G401 (cell line): ENCODE measurements around the gene DUSP10. TPM values are rescaled to one million over a fixed set of nuclear protein-coding genes. Genes with fewer than 3 reads are reported as not detected.

ENCODE experiments used
- DNase-seq: peaks from one replicate; pipeline ENCODE4 v3.0.0-alpha.2; 2015; ENCODE audit warnings: low spot score
- in situ Hi-C: cut with HindIII; loops from 2 replicates; pipeline ENCODE4 v1.10.0; 2016; ENCODE audit warnings: low sequenced_read_pairs, mixed read lengths
- total RNA-seq: library from RNA; depleted of rRNA; stranded (reverse); fragments of >200 nt; shearing (Covaris generic); gene quantifications from 2 replicates; pipeline ENCODE4 v1.2.3, GENCODE V29; 2014

DUSP10 gene
- total RNA-seq, 1 experiment from 2014 or later: not detected

DNA sequence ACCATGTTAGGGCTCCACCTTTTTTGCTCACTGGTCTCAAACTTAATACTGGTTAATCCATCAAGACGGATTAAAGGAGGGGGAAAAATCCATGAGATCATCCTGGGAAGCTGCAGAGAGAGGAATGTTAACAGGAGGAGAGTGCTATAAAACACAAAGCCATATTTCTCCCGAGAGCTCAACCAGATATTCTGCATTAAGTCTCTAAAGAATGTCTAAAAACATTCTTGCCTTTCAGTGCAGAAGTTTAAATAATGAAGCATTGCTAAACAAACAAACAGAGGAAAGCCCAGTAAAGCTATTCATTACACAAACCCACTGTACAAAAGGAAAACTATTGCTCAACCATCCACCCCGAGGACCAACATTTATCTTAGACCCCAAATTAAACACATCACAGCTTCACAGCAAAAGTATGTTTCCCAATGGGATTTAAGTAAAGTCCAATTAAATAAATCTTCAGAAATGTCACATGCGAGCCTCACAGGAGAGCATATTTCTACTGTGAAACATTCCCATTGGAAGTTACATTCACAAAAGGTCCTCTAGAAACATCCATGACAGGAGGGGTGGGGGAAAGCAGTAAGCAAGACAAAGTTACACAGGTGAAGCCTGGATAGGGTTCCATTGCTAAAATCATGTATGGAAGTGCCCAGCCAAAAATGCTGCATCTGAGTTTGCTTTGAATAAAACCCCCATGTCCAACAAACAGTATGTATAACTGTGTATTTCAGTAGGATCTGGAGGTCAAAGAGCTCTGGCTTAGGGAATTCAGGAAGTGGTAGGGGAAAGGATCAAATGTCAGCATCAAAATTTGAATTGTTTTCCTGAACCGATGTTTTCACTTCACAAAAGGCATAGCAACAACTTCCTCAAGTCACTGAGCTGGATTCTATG lies 23.3 kb downstream of the DUSP10 start:
- DNase-seq: no peak
- in situ Hi-C loops: no loop called here

DNA sequence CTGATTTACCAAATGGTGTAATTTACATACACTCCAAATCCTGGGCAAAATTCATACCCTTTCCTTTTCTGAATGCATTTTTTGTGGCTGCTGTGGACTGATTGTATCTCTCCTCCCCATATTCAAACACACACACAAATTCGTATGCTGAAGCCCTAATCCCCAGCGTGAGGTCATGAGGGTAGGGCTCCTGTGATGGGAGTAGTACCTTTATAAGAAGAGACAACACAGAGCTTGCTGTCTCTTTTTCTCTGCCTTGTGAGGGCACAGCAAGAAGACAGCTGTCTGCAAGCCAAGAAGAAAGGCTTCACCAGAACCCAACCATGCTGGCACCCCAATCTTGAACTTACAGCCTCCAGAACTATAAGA lies 24.4 kb downstream of the DUSP10 start:
- no peak for DNase-seq
- in situ Hi-C loops: no loop called here

DNA sequence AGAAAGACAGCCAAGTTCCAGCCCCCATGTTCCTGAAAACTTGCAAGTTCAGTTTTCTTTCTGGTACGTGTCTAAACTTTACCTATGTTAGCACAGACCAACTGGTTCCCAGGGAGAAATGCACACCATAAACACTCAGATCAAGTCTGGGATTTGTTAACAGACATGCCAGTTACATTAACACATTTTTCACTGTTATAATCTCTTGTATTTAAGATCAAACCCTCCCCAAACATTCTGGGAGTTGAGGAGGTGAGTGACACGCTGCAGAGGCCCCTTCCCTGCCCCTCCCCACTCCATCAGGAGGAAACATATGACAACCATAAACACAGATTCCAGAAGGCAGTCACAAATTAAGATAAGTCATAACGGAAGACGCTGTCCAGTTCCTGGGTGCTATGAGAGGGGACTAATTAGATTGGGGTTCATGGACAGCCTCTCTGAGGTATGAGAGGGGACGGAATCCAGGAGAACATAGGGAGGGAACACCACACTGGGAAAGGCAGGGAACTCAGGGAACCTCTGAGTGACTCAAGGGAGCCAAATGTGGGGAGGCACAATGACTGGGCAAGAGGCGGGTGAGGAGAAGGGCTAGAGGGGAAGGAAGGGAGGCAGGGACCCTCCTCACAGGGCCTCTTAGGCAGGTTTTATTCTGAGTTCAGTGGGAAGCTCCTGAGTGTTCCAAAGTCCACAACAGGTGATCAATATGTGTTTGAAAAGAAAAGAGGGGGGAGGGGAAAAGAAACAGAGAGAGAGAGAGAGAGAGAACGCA lies 25.0 kb downstream of the DUSP10 start:
- no peak for DNase-seq
- in situ Hi-C loops: no loop called here

DNA sequence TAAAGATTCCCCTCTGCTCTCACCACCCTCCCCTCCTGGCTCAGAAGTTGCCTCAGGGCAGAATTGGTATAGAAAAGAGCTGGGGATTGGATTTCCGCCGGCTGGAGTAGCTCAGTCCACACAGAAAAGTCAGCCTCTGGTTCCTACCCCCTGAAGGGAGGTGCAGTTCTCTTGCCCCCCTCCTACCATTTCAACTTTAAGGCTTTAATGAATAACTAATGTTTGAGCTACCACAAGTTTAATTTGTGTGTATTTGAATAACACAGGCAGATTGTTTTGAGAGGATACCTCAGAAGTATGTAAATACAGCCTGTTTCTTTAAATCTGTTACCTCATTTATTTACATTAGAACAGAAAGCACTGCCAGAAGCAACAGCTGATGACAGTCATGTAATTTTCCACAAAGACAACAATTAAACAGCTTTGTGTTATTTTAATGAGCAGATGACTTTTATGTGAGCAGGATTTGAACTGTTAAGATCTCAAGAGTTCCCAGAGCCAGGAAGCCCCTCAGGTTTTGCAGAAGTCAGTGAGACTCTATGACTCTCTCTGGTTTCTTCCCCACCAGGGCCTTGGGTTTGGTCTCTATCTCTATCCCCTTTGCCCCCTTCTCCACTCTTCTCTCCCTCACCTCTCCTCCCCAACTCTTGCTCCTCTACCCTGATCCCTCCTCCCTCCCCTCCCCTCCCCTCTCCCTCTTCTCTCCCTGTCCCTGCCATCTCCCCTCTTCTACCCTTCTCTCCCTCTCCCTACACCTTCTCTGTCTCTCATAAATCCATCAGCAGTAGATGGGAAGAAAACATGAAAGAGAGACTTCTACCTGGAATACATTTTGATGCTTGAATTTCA lies 26.3 kb downstream of the DUSP10 start:
- in situ Hi-C loops: no loop called here
- DNase-seq: no peak

DNA sequence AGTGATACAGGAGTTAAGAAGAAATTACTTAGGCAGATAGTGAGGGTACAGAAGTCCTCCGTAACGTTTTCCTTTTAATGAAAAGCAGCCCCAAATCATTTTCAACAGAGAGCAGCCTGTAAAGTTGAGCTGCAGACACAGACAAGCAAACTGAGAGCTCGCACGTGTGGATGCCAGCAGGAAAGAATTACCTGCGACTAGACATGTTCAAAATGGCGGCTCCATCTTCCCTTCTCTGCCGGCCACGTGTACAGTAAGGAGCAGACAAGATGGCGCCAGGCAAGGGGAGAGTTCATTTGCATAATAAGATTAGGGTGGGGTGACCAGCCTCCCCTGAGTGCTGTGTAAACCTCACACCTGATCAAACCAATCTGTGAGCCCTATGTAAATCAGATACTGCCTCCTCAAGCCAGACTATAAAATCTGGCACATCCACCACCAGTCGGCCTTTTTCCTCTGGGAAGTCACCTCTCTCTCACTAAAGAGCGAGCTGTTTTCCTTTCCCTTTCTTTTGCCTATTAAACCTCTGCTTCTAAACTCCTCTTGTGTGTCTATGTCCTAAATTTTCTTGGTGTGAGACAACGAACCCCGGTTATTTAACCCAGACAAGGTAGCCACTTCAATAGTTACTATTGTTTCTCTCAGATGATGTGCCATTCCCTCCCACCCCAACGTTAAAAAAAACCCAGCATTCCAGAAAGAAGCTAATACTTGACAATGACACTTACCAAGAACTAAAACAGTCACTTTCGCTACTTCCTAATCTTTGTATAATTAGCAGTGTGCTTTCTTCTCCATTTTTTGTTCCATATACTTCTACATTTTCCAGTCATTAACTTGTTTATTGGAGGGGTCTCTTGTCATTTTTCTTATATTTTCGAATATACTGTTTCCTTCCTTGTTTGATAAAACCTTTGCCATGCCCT lies 27.4 kb downstream of the DUSP10 start:
- no peak for DNase-seq
- in situ Hi-C loops: no loop called here

DNA sequence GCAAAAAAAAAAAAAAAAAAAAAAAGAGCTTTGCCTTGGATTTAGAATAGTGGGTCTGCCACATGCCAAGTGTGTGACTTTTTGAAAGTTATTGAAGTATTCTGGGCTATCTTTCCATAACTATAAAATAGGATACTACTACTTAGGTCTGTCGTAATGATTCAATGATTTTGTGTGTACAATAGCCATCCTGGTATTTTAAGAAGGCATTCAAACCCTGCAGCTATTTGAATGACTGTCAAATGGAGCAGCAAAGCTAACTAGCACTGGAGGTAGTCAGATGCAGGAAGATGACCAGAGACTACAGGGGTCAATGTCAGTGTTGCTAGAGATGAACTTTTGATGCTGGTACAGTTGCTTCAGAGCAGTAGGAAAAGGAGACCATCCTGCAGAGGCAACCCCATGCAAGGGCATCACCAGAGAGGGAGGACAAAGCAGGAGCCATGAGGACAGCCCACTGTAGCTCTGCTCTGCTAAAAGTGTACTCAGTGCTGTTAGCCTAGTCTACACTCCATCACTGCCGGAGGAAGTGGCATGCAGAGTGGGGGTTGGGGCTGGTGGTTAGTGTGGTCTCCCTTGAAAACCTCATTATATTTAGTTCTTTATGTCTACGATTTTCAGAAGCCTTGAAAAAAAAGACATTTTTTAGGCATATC lies 29.0 kb downstream of the DUSP10 start:
- in situ Hi-C loops: no loop called here
- no peak for DNase-seq

DNA sequence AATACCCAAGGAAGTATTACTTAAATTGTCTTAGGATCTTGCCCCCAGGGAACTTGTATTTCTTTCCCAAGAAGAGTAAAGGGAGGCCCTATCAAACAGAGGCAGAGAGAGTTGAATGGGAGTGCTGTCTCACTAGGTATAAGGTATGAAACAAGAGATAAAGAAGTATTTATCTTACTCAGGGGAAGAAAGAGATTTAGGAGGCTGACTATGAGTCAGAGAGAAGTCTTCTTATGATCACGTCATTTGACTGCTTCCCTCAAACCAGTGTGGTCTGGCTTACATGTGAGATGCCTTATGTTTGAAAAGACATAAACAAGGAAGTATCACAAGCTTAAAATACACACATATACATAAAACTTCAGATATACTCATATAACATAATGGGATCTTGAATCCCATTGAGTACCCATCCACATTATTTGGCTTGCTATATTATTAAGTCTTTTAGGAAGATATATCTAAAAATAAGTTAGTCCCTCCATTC lies 29.6 kb downstream of the DUSP10 start:
- in situ Hi-C loops: no loop called here
- DNase-seq: no peak

DNA sequence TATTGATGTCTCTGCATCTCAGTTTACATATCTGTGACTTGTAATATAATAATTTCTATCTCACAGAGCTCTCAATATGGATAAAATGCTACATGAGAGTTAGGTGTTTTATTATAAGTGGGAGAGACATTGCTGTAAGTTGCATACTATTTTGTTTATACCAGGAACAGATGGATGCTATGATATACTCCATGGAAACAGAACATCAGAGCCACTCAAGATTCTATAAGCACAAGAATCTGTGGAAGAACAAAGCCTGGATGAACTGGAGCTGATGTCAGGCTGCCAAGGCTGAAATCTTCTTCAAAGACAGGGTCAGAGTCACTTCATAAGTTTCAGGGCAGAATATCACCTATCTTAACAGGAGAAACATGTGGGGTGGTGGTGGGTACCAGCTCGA lies 30.2 kb downstream of the DUSP10 start:
- no peak for DNase-seq
- in situ Hi-C loops: no loop called here

DNA sequence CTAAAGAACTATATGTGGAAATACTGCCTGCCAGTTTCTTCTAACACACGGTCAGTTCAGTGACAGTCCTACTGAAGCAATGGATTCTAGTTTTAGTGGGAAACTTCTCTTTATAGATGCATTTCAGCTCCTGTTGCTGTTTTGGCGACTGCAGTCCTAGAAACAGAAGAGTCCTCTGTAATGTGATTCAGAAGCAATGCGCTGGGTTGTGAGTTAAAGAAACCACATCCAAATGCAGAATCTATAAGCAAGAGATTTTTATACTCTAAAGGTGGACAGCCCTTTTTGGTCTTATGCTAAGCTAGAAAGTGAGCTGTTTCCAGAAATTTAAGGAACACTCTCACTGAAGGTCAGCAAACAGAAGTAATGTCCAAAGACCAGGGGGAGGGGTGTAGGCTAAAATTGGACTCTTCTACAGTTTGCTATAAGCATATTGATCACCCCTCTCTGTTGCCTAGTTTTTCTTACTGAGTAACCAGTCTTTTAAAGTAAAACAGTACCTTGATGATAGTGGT lies 30.8 kb downstream of the DUSP10 start:
- in situ Hi-C loops: no loop called here
- DNase-seq: no peak

DNA sequence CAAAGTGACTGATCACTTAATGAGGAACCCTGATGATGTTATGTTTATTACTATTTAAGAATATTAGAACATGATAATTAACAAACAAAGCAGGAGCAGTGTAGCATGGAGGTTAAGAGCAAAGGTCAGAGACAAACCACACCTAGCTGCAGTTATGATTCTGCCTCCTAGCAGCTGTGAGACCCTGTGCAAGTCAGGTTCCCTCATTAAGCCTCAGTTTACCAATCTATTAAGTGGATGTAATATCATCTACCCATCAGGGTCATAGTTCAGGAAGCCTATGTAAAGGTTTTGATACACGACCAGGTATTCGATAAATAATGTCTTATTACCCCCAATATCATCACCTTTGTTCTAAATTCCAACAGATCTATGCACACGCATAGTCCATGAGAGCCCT lies 32.0 kb downstream of the DUSP10 start:
- in situ Hi-C loops: no loop called here
- DNase-seq: no peak

DNA sequence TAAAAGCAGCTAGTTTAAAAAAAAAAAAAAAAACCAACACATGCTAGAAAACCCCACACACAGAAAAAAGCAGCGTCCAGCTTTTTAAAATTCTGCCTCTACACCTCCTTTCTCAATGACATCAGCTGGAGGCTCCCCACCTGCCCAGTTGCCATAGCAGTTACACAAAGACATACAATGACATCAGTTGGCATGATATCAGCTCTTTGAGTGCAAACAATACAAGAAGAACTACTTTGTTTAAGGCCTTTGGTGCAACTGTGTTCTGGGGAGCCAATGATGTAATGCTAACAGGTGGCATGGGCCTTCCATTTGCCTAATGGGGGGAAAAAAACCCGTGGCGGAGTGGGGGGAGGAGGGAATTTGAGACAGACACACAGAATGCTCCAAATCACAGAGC lies 32.9 kb downstream of the DUSP10 start:
- in situ Hi-C loops: no loop called here
- no peak for DNase-seq

DNA sequence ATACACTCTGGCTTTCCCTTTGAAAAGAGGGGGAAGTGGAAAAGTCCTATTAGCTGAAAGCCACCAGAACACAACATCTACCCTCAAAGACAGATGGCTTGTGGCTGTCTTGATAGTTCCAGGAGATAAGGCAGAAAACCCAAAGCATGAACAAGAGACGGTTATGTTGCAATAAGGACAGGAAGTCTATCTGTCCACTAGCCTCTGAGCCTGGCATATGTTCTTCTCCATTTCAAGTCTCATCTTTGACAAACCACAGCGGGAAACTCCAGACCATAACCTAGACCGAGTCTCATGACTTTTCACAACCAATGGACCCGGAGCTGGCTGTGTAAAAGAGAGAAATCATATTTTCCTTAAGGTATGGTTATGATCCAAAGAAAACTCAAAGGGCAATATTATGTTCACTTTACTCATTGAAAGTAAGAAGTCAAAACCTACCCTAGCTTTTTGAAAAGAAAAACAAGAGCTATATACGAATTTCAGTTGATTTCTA lies 33.8 kb downstream of the DUSP10 start:
- DNase-seq: peak; percentile 10
- in situ Hi-C loops: no loop called here

DNA sequence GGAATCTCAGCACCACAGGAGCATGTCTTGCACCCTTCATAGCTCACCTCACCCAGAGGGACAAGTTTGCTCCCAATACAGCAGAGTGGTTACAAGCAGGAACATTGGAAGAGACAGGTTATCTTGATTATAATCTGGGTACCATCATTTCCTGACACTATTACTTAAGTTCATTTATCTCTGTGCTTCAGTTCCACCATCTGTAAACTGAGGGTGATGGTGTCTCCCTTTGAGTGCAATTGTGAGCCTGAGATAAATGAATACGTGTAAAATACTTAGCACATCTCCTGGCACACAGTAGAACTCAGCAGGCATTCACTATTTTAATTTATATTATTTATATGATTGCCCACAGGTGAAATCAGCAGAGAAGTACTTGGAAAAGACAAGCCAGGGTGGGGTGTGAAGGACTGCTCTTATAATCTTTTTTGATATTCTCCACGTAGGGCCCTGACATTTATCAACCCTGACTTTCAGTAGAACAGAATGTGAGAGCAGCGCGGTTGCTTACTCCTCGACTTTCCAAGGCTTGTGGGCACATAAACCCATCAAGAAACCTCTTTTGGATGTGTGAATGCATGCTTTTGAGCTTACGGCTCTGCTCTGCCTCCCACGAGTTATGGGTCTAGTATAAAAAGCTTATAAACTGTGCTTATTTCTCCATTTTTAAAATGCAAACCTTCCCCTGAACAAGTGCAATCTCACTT lies 34.9 kb downstream of the DUSP10 start:
- DNase-seq: no peak
- in situ Hi-C loops: no loop called here

DNA sequence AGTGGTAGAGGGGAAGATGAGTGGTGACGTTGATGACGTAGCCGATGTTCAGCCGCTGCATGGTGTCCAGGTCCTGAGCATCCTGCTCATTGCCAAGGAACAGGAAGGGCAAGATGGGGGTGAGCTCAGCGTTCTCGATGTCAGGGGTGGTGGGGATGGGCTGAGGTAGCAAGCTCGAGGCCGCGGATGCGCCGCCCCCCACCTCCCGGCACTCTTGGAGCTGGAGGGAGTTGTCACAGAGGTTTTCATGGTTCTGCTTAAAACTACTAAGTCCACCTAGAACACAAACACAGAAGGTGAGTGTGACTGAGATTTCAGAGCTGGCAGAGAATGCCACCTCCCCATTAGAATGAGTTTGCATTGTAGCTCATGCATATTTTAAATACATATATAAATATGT lies 35.7 kb downstream of the DUSP10 start:
- in situ Hi-C loops: no loop called here
- DNase-seq: no peak

DNA sequence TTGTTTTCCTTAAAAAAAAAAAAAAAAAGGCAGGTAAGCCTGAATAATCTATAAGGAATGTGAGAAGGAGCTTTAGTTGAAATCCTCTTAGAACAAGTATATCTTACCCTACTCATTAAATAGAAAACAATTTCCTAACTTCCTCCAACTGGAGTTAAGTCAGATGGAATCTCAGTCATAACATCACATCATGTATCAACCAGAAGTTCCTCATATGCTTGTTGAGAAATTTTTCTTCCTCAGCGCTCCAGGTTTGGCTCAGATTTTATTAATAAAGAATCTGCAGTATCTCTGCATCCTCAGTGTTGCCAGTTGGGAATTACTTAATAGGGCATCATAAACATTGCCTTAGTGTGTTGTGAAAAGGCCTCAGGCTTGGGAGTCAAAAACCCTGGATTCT lies 37.6 kb downstream of the DUSP10 start:
- DNase-seq: no peak
- in situ Hi-C loops: no loop called here

DNA sequence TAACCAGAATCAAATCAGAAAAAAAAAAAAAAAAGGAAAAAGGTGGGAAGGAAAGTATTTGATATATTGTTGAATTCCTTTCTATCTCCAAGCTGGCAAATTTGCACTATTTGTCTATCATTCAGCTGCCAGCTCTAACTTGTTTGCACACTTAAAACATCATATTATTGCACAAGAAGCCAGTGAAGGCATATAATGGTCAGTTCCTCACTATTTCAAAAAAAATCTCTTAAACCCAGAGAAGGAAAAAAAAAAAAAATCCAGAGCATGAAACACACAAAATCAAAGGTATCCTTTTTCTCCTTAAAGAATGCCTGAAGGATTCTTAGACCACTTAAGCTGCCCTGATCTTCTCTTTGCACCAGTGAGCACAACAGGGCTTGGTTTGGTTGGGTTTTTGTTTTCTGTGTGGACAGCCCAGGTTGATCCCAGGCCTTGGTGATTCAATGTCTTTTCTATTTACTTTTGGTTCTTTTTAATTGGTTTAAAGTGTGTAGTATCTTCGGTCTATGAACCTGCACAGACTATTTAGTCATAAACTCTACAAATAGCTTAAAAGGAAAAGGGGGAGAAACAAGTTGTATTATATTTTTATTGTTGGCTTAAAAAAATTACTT lies 40.2 kb downstream of the DUSP10 start:
- in situ Hi-C loops: no loop called here
- DNase-seq: no peak

DNA sequence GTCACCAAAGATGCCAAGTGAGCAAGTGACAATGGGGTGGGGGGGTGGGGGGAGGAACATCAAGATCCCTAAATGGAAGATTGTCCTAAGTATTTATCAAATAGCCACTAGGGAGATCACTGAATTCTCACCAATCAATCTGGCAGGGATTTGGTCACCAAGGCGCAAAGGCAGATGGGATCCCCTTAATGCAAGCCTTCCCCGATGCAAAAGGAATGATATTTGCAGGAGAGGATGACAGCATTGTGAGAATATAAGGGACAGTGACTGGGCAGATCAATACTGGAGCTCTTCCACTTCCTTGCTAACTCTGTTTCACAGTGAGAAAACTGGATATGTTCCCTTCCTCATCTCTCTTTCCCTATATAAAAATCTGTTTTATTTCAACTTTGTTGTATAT lies 40.9 kb downstream of the DUSP10 start:
- DNase-seq: no peak
- in situ Hi-C loops: no loop called here
